ENCODE data around the gene ZNF423. TPM values are rescaled to one million over a fixed set of nuclear protein-coding genes. Genes with fewer than 3 reads are reported as not detected.

Gene ZNF423
- total RNA-seq, 2 donors from 2014 or later: 4.7 to 7.3 TPM

- H3K4me3 ChIP-seq: no peak overlapping the region
These were observed 259.1 kb downstream of the ZNF423 start for GRCh38 chr16:49596648-49597291.

GRCh38 chr16:49596068-49596467 is 259.8 kb downstream of the ZNF423 start:
- intact Hi-C loops (cut with DNase I): no loop called here
- no peak for DNase-seq
- no peaks in the 10 kb centered on the region for H3K9me3 ChIP-seq
- no peak for TF ChIP-seq CTCF (IDR thresholded peaks at IDR 0.05)
- H3K36me3 ChIP-seq: no peaks in the 10 kb centered on the region
- H3K4me1 ChIP-seq: no peaks in the 10 kb centered on the region
- H3K27me3 ChIP-seq: no peaks in the 10 kb centered on the region
- no peak overlapping the region for H3K4me3 ChIP-seq
- H3K27ac ChIP-seq: no peak overlapping the region
- H3K9ac ChIP-seq (ENCODE audit: low read depth in 2 of 2, low read length in 2 of 2): no peak overlapping the region

More at GRCh38 chr16:49596648-49597291, 259.1 kb downstream of the ZNF423 start:
- no peaks in the 10 kb centered on the region for H3K9me3 ChIP-seq
- H3K27me3 ChIP-seq: no peaks in the 10 kb centered on the region
- H3K27ac ChIP-seq: no peak overlapping the region
- no peak for DNase-seq
- no peaks in the 10 kb centered on the region for H3K36me3 ChIP-seq
- intact Hi-C loops (cut with DNase I): no loop called here
- H3K4me1 ChIP-seq: no peaks in the 10 kb centered on the region
- TF ChIP-seq CTCF (IDR thresholded peaks at IDR 0.05): no peak
- no peak overlapping the region for H3K9ac ChIP-seq (ENCODE audit: low read depth in 2 of 2, low read length in 2 of 2)

GRCh38 chr16:49594685-49595498 is 261.0 kb downstream of the ZNF423 start:
- TF ChIP-seq CTCF (IDR thresholded peaks at IDR 0.05): no peak
- Histone ChIP-seq H3K9me3 (no peaks in the 10 kb centered on the region), H3K4me3 (no peak overlapping the region), H3K4me1 (no peaks in the 10 kb centered on the region), H3K36me3 (no peaks in the 10 kb centered on the region), H3K27ac (no peak overlapping the region), H3K9ac (ENCODE audit: low read depth in 2 of 2, low read length in 2 of 2) (no peak overlapping the region), H3K27me3 (no peaks in the 10 kb centered on the region)
- intact Hi-C loops (cut with DNase I): loop anchor here (5.0 kb wide), 2 partner anchors 103 to 188 kb away; no protein-coding TSS in a partner anchor
- DNase-seq: no peak

GRCh38 chr16:49594153-49594552 is 261.8 kb downstream of the ZNF423 start:
- no peak overlapping the region for H3K27ac ChIP-seq
- intact Hi-C loops (cut with DNase I): loop anchor here (5.0 kb wide), 2 partner anchors 102 to 187 kb away; no protein-coding TSS in a partner anchor
- no peaks in the 10 kb centered on the region for H3K36me3 ChIP-seq
- no peaks in the 10 kb centered on the region for H3K9me3 ChIP-seq
- H3K9ac ChIP-seq (ENCODE audit: low read depth in 2 of 2, low read length in 2 of 2): no peak overlapping the region
- TF ChIP-seq CTCF (IDR thresholded peaks at IDR 0.05): no peak
- H3K27me3 ChIP-seq: no peaks in the 10 kb centered on the region
- no peaks in the 10 kb centered on the region for H3K4me1 ChIP-seq
- H3K4me3 ChIP-seq: no peak overlapping the region
- DNase-seq: no peak

- H3K9ac ChIP-seq (ENCODE audit: low read depth in 2 of 2, low read length in 2 of 2): no peak overlapping the region
- DNase-seq: no peak
- H3K27ac ChIP-seq: no peak overlapping the region
- no peak overlapping the region for H3K4me3 ChIP-seq
- no peaks in the 10 kb centered on the region for H3K4me1 ChIP-seq
- H3K27me3 ChIP-seq: no peaks in the 10 kb centered on the region
- intact Hi-C loops (cut with DNase I): loop anchor here (5.0 kb wide), 2 partner anchors 101 to 186 kb away; no protein-coding TSS in a partner anchor
- no peak for TF ChIP-seq CTCF (IDR thresholded peaks at IDR 0.05)
- no peaks in the 10 kb centered on the region for H3K36me3 ChIP-seq
- H3K9me3 ChIP-seq: no peaks in the 10 kb centered on the region
These were observed 262.4 kb downstream of the ZNF423 start for GRCh38 chr16:49593424-49594040.
